ENCODE data around the gene SLC25A23.

DNA sequence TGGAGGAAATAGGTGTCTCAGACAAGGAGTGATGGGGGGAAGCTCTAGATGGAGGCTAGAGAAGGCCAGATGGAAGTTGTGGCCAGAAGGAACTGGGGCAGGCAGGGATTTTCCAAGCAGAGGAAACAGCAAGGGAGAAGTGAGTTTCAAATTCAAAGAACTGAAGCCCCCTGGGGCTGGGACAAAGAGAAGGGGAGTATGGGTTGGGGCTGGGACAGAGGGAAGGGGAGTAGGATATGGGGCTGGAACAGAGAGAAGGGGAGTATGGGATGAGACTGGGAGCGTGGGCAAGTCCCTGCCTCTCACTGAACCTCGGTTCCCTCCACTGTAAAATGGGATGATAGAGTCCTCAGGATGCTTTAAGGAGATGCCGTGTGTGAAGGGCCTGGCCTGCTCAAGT, 64.8 kb downstream of the SLC25A23 start:
- TF ChIP-seq, protein P1, sequence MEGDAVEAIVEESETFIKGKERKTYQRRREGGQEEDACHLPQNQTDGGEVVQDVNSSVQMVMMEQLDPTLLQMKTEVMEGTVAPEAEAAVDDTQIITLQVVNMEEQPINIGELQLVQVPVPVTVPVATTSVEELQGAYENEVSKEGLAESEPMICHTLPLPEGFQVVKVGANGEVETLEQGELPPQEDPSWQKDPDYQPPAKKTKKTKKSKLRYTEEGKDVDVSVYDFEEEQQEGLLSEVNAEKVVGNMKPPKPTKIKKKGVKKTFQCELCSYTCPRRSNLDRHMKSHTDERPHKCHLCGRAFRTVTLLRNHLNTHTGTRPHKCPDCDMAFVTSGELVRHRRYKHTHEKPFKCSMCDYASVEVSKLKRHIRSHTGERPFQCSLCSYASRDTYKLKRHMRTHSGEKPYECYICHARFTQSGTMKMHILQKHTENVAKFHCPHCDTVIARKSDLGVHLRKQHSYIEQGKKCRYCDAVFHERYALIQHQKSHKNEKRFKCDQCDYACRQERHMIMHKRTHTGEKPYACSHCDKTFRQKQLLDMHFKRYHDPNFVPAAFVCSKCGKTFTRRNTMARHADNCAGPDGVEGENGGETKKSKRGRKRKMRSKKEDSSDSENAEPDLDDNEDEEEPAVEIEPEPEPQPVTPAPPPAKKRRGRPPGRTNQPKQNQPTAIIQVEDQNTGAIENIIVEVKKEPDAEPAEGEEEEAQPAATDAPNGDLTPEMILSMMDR (IDR thresholded peaks at IDR 0.05 in 2 of 3, conservative IDR thresholded peaks at IDR 0.05 in 1 of 3; ENCODE audit: control insufficient read depth in 2 of 3, extremely low read depth in 1 of 3, insufficient read depth in 1 of 3, low read depth in 3 of 3, low read length in 3 of 3), result no peak
- TF ChIP-seq TAF1 (IDR thresholded peaks at IDR 0.05; ENCODE audit: borderline replicate concordance, low read depth, low read length), result no peak
- TF ChIP-seq BACH1 (IDR thresholded peaks at IDR 0.05; ENCODE audit: borderline replicate concordance), result no peak
- no peak for TF ChIP-seq POLR2AphosphoS5 (IDR thresholded peaks at IDR 0.05; ENCODE audit: low read length)
- TF ChIP-seq, protein P2, sequence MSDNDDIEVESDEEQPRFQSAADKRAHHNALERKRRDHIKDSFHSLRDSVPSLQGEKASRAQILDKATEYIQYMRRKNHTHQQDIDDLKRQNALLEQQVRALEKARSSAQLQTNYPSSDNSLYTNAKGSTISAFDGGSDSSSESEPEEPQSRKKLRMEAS (IDR thresholded peaks at IDR 0.05; ENCODE audit: low read depth, low read length), result no peak
- no peak for TF ChIP-seq RFX5 (IDR thresholded peaks at IDR 0.05; ENCODE audit: low read depth, low read length)
- TF ChIP-seq LARP7 (IDR thresholded peaks at IDR 0.05), result no peak
- TF ChIP-seq JUND (IDR thresholded peaks at IDR 0.05; ENCODE audit: low read depth, low read length), result no peak
- TF ChIP-seq NR2C2 (IDR thresholded peaks at IDR 0.05; ENCODE audit: borderline replicate concordance, control insufficient read depth, insufficient read length, low read depth), result no peak
- TF ChIP-seq SIN3A (IDR thresholded peaks at IDR 0.05; ENCODE audit: low read depth, low read length), result no peak
